Activated B cell treated with CpG ODN at 0.5 μM for 24 hours (primary cell): ENCODE measurements around the gene FBLL1. TPM values are rescaled to one million over a fixed set of nuclear protein-coding genes. Genes with fewer than 3 reads are reported as not detected.

Source experiments
- ATAC-seq: fragments of 200-7000 bp; cut with Tn5 transposase; one replicate; pipeline ENCODE4 v1.10.0; 2021; ENCODE audit warnings: low read depth, mild to moderate bottlenecking, moderate library complexity
- CTCF ChIA-PET: fragments of 350-600 bp; sonication (Branson Sonifier 250); formaldehyde crosslinking; loops from one replicate; lab custom pipeline; 2021; ENCODE audit warnings: antibody characterized with exemption; lab: Charles Lee
- POLR2A ChIA-PET: fragments of 350-600 bp; sonication (Branson Sonifier 250); formaldehyde crosslinking; loops from one replicate; lab custom pipeline; 2021; ENCODE audit warnings: antibody characterized with exemption; lab: Charles Lee
- DNase-seq: peaks from one replicate; pipeline ENCODE4 v3.0.0; 2022
- H3K27ac Mint-ChIP-seq: one replicate; pipeline ENCODE4 v1.8.0; 2020; ENCODE audit warnings: mixed read lengths
- H3K27me3 Mint-ChIP-seq: one replicate; pipeline ENCODE4 v1.8.0; 2021; ENCODE audit warnings: mixed read lengths
- H3K36me3 Mint-ChIP-seq: one replicate; pipeline ENCODE4 v1.8.0; 2021; ENCODE audit warnings: low read depth, mixed read lengths
- H3K4me1 Mint-ChIP-seq: one replicate; pipeline ENCODE4 v1.8.0; 2021; ENCODE audit warnings: mixed read lengths
- H3K4me3 Mint-ChIP-seq: one replicate; pipeline ENCODE4 v1.8.0; 2020; ENCODE audit warnings: mild to moderate bottlenecking, mixed read lengths
- H3K9me3 Mint-ChIP-seq: one replicate; pipeline ENCODE4 v1.8.0; 2020; ENCODE audit warnings: mixed read lengths
- intact Hi-C: fragments of 100-400 bp; cut with micrococcal nuclease; formaldehyde crosslinking; loops from one replicate; pipeline ENCODE4 v1.15.1; 2024
- total RNA-seq: library from RNA; stranded (reverse); gene quantifications from 2 replicates; pipeline ENCODE4 v1.2.3, GENCODE V29; 2022
- TF ChIP-seq, protein P1 (sequence below): fragments of 200-600 bp; IDR thresholded peaks from one replicate; pipeline ENCODE4 v1.8.0; 2022; ENCODE audit warnings: antibody characterized with exemption, mild to moderate bottlenecking

FBLL1 gene
- total RNA-seq, 1 donor from 2014 or later: 0.20 TPM

GRCh38 chr5:168513861-168514428 is 15.2 kb upstream of the FBLL1 start:
- H3K36me3 Mint-ChIP-seq: peaks cover 91% of the 10 kb centered on the region
- POLR2A ChIA-PET: no interaction called here

GRCh38 chr5:168525856-168526255 is 3.2 kb upstream of the FBLL1 start:
- H3K36me3 Mint-ChIP-seq: peaks cover 11% of the 10 kb centered on the region
- H3K4me1 Mint-ChIP-seq: peaks cover 9% of the 10 kb centered on the region
- ChIA-PET CTCF (no interaction called here), POLR2A (no interaction called here)
- TF ChIP-seq, protein P1, sequence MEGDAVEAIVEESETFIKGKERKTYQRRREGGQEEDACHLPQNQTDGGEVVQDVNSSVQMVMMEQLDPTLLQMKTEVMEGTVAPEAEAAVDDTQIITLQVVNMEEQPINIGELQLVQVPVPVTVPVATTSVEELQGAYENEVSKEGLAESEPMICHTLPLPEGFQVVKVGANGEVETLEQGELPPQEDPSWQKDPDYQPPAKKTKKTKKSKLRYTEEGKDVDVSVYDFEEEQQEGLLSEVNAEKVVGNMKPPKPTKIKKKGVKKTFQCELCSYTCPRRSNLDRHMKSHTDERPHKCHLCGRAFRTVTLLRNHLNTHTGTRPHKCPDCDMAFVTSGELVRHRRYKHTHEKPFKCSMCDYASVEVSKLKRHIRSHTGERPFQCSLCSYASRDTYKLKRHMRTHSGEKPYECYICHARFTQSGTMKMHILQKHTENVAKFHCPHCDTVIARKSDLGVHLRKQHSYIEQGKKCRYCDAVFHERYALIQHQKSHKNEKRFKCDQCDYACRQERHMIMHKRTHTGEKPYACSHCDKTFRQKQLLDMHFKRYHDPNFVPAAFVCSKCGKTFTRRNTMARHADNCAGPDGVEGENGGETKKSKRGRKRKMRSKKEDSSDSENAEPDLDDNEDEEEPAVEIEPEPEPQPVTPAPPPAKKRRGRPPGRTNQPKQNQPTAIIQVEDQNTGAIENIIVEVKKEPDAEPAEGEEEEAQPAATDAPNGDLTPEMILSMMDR: no peak
- ATAC-seq: no peak
- no peaks in the 10 kb centered on the region for H3K9me3 Mint-ChIP-seq
- no peak for DNase-seq
- H3K27me3 Mint-ChIP-seq: peaks cover 22% of the 10 kb centered on the region
- H3K27ac Mint-ChIP-seq: no peak overlapping the region
- intact Hi-C loops: no loop called here
- H3K4me3 Mint-ChIP-seq: no peak overlapping the region

More at GRCh38 chr5:168513861-168514428, 15.2 kb upstream of the FBLL1 start:
- H3K27ac Mint-ChIP-seq: no peak overlapping the region
- TF ChIP-seq, protein P1: no peak
- ATAC-seq (no peak), DNase-seq (no peak)
- H3K4me3 Mint-ChIP-seq: no peak overlapping the region
- no peaks in the 10 kb centered on the region for H3K27me3 Mint-ChIP-seq
- H3K4me1 Mint-ChIP-seq: no peaks in the 10 kb centered on the region
- H3K9me3 Mint-ChIP-seq: peaks cover 8% of the 10 kb centered on the region
- CTCF ChIA-PET: no interaction called here
- intact Hi-C loops: no loop called here

DNA sequence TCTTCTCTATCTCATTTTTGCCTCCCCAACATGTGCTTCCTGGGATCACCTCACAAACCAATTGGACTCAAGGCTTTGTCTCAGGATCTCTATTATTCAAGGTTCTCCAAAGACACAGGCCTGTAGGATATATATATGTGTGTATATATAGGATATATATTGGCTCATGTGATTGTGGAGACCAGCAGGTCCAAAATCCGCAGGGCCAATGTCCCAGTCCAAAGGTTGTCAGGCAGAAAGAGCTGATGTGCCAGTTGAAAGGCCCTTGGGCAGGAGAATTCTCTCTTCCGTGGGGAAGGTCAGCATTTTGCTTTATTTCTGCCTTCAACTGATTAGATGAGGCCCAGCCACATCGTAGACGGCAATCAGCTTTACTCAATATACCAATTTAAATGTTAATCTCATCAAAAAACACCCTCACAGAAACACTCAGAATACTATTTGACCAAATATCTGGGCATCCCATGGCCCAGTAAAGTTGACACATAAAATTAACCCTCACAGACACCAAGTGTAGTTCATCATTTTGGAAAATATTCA is 1.3 kb upstream of the FBLL1 start:
- ChIA-PET POLR2A (no interaction called here), CTCF (no interaction called here)
- no peaks in the 10 kb centered on the region for H3K36me3 Mint-ChIP-seq
- intact Hi-C loops: no loop called here
- no peak overlapping the region for H3K4me3 Mint-ChIP-seq
- H3K4me1 Mint-ChIP-seq: peaks cover 9% of the 10 kb centered on the region
- ATAC-seq: no peak
- TF ChIP-seq, protein P1: no peak
- H3K27me3 Mint-ChIP-seq: peaks cover 28% of the 10 kb centered on the region
- no peaks in the 10 kb centered on the region for H3K9me3 Mint-ChIP-seq
- H3K27ac Mint-ChIP-seq: no peak overlapping the region
- no peak for DNase-seq

GRCh38 chr5:168529374-168530234 is 499 bp downstream of the FBLL1 start:
- intact Hi-C loops: no loop called here
- Mint-ChIP-seq H3K9me3 (no peaks in the 10 kb centered on the region), H3K27me3 (peaks cover 31% of the 10 kb centered on the region), H3K36me3 (no peaks in the 10 kb centered on the region), H3K4me3 (peak overlapping the region; percentile 46), H3K27ac (no peak overlapping the region), H3K4me1 (peaks cover 9% of the 10 kb centered on the region)
- TF ChIP-seq, protein P1: no peak
- ATAC-seq: no peak
- POLR2A ChIA-PET: no interaction called here
- CTCF ChIA-PET: no interaction called here
- no peak for DNase-seq

DNA sequence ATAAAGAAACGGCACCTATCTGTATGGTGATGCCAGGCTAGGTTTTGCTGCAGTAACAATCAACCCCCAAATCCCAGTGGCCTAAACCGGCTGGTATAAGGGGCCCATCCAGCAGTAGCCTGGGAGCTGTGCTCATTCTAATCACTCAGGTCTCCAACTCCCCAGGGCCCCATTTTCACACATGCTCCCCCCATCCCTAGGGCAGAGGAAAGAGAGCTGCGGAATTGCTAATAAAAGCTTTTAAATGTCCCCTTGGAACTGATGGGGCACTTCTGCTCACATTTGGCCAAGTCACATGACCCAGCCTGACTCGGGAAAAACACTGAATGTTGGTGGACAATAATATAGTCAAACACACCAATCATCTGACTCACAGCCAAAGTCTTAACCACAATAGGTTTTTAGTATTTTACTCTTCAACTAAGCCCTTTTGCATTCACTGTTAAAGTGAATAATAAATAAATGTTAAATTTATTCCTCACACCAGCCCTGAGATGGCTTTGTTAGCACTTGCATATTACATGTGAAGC is 1.6 kb downstream of the FBLL1 start:
- Mint-ChIP-seq H3K9me3 (no peaks in the 10 kb centered on the region), H3K27me3 (peaks cover 31% of the 10 kb centered on the region), H3K4me1 (peaks cover 9% of the 10 kb centered on the region), H3K27ac (no peak overlapping the region), H3K4me3 (no peak overlapping the region), H3K36me3 (no peaks in the 10 kb centered on the region)
- ATAC-seq (no peak), DNase-seq (no peak)
- TF ChIP-seq, protein P1: no peak
- ChIA-PET POLR2A (no interaction called here), CTCF (no interaction called here)
- intact Hi-C loops: no loop called here
